Activated CD8-positive, alpha-beta memory T cell treated with anti-CD3 and anti-CD28 coated beads, Interleukin-2, amount 50 U/mL, for 24 hours (primary cell): ENCODE results near the gene KCNK18.

Source experiments
- DNase-seq: peaks from one replicate; pipeline ENCODE4 v3.0.0-alpha.2; 2020; ENCODE audit errors: extremely low read depth

The KCNK18 gene

DNA sequence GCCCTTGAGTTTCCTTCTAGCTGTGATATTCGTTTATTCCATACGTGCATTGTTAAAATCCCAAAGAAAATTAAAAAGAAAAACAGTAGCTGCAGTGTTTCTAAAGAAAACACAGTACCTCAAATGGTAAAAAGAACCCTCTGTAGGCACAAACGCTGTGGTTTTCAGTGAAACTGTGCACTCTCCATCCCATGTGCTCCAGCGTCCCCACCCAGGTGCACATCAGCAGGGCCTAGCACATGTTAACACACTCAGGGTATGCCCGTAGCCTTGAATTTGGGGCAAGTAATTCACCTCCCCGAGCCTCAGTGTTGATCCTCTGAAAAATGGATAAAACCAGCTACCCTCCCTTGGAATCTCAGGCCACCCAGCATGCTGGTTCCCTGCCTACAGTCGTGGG lies 53.1 kb downstream of the KCNK18 start:
- no peak for DNase-seq

DNA sequence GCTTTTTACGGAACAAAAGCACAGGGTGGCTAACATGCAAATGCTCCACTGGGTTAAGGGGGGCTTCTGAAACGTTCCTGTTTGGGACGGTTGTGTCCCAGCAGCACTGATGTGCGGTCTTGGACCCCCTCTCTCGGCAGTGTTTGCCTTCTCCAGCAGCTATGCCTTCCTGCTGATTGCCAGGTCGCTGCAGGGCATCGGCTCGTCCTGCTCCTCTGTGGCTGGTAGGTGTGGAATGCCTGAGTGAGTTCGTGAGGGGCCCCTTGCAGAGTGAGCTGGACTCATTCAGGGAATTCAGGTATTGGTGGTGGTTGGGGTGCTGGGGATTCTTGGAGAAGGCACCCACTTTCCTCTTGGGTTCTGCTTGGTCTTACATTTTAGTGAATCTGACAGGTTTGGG lies 56.6 kb downstream of the KCNK18 start:
- DNase-seq: no peak

DNA sequence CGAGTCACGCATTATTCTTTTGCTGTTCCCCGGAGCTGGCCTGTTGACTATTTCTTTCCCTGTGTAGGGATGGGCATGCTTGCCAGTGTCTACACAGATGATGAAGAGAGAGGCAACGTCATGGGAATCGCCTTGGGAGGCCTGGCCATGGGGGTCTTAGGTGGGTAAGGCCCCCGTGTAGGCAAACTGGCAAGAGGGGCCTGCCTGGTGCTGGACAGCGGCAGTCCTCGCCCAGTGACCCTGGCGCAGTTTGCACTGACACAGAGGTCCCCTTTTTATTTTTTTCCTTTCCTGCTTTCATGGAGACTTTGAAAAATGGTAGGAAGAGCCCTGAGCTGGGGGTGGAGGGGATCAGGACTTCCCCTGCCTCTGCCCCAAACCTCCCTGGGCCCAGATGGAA lies 57.0 kb downstream of the KCNK18 start:
- no peak for DNase-seq

DNA sequence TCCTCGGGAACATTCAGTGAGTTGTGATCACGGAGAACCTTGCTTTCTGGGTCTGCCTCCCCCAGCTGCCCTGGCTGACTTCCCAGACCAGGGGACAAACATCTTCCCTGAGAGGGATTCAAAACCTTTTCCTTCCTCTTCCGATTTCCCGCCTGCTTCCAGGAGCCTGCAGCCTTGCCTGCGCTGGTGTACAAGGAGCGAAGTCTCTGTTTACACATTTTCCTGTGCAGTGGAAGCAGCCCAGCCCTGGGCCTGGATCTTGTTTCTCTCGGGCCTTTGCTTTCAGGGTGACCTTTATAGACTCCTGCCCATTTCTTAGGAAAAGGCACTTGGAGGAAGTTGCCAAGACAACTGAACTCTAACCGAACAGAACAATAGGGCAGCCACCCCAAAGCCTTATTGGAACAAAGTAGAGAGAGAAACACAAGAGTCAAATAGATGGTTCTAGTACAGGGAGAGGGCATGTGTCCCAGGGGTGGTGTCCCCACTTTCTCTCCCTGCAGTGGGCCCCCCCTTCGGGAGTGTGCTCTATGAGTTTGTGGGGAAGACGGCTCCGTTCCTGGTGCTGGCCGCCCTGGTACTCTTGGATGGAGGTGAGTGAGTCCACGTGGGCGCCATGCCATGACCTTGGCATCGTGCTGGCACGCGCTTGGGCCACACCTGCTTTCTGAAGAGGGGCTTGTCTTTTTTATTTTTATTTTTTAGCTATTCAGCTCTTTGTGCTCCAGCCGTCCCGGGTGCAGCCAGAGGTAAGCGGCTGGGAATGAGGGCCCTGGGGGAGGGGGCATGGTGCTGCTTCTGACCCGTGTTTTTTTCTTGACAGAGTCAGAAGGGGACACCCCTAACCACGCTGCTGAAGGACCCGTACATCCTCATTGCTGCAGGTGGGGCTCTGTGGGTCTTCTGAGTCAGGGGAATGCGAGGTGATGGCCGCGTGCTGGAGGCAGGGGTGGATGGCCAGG lies 57.8 kb downstream of the KCNK18 start:
- DNase-seq: no peak

DNA sequence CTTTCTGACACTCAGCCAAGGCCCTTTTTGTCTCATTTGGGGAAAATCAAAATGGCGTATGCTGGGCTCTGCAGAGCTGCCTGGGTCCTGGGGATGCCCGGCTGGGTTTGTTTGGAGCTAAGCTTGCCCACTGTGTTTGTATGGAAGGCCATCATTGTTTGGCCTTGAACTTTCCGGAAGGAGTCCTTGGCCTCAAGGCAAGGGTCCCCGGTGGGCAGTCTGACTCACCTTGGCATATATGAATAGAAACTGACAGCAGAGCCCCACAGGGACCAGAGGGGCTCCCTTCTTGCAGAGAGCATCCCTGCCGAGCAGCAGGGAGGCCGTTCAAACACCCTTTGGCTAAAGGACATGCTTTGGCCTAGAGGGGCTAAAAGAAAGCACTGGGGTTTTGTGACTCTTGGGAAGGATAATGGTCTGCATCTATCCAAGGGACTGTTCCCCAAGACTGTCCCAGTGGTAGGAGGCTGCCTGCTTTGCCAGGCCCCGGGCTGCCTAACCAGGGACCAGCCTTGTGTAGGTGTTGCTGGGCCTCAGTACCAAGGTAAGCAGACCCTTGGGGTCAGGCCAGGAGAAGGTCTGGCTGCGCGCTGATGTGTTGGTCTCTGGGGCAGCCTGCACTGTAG lies 58.7 kb downstream of the KCNK18 start:
- no peak for DNase-seq

GRCh38 chr10:117256910-117257309 lies 59.6 kb downstream of the KCNK18 start:
- DNase-seq: no peak

- DNase-seq: no peak
These were observed 60.4 kb downstream of the KCNK18 start for GRCh38 chr10:117257721-117258120.

DNA sequence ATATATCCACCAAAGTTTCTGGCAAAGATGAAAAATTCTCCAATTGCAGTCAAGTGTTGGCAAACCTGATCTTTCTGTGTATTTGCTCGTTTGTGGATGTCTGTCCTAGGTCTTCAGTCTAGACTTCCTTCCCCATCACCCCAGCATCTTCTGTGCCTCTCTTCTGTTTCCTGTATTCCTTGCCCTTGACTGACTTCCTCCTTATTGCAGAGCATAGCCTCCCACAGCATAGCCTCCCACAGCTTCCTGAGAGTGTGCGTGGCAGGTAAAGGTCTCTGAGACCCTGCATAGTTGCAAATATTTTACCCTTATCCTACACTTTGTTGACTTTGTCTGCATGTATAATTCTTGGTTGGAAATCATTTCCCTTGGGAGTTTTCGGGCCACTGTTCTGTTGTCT lies 62.0 kb downstream of the KCNK18 start:
- DNase-seq: no peak
